ENCODE results near the gene CFAP46. TPM values are rescaled to one million over a fixed set of nuclear protein-coding genes. Genes with fewer than 3 reads are reported as not detected.
"Not testable (repeated sequence)": the region's sequence is repeated elsewhere in the genome, so short reads cannot be mapped to it uniquely, and the experiment has no call there.

Gene CFAP46
- total and polyA plus RNA-seq, 4 donors: 0.33 to 0.59 (median 0.42) TPM

- WGBS: 93% methylated on average over 36 of the region's 36 CpGs
- Histone ChIP-seq H3K9me3 (ENCODE audit: control insufficient read depth in 4 of 4, low read length in 3 of 4) (no peaks in the 10 kb centered on the region), H3K4me1 (ENCODE audit: control insufficient read depth in 4 of 4, insufficient read depth in 4 of 4, low read length in 3 of 4) (no peaks in the 10 kb centered on the region), H3K9ac (ENCODE audit: low read depth in 1 of 2, low read length in 2 of 2) (no peak overlapping the region), H3K36me3 (ENCODE audit: control insufficient read depth in 4 of 4, insufficient read depth in 3 of 4, low read depth in 1 of 4, low read length in 3 of 4) (no peaks in the 10 kb centered on the region), H3K4me3 (ENCODE audit: low read depth in 1 of 3, low read length in 3 of 3) (no peak overlapping the region), H3K27ac (ENCODE audit: low read depth in 1 of 2, low read length in 2 of 2) (no peak overlapping the region), H3K27me3 (ENCODE audit: control insufficient read depth in 4 of 4, insufficient read depth in 4 of 4, low read length in 3 of 4) (no peaks in the 10 kb centered on the region)
- no peak for TF ChIP-seq FOXA2 (IDR thresholded peaks at IDR 0.05)
- TF ChIP-seq, protein P1, sequence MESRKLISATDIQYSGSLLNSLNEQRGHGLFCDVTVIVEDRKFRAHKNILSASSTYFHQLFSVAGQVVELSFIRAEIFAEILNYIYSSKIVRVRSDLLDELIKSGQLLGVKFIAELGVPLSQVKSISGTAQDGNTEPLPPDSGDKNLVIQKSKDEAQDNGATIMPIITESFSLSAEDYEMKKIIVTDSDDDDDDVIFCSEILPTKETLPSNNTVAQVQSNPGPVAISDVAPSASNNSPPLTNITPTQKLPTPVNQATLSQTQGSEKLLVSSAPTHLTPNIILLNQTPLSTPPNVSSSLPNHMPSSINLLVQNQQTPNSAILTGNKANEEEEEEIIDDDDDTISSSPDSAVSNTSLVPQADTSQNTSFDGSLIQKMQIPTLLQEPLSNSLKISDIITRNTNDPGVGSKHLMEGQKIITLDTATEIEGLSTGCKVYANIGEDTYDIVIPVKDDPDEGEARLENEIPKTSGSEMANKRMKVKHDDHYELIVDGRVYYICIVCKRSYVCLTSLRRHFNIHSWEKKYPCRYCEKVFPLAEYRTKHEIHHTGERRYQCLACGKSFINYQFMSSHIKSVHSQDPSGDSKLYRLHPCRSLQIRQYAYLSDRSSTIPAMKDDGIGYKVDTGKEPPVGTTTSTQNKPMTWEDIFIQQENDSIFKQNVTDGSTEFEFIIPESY (IDR thresholded peaks at IDR 0.05): no peak
- TF ChIP-seq NR2F2 (IDR thresholded peaks at IDR 0.05): no peak
- TF ChIP-seq HNF4G (IDR thresholded peaks at IDR 0.05): no peak
- no peak for TF ChIP-seq JUND (IDR thresholded peaks at IDR 0.05)
- TF ChIP-seq, protein P2, sequence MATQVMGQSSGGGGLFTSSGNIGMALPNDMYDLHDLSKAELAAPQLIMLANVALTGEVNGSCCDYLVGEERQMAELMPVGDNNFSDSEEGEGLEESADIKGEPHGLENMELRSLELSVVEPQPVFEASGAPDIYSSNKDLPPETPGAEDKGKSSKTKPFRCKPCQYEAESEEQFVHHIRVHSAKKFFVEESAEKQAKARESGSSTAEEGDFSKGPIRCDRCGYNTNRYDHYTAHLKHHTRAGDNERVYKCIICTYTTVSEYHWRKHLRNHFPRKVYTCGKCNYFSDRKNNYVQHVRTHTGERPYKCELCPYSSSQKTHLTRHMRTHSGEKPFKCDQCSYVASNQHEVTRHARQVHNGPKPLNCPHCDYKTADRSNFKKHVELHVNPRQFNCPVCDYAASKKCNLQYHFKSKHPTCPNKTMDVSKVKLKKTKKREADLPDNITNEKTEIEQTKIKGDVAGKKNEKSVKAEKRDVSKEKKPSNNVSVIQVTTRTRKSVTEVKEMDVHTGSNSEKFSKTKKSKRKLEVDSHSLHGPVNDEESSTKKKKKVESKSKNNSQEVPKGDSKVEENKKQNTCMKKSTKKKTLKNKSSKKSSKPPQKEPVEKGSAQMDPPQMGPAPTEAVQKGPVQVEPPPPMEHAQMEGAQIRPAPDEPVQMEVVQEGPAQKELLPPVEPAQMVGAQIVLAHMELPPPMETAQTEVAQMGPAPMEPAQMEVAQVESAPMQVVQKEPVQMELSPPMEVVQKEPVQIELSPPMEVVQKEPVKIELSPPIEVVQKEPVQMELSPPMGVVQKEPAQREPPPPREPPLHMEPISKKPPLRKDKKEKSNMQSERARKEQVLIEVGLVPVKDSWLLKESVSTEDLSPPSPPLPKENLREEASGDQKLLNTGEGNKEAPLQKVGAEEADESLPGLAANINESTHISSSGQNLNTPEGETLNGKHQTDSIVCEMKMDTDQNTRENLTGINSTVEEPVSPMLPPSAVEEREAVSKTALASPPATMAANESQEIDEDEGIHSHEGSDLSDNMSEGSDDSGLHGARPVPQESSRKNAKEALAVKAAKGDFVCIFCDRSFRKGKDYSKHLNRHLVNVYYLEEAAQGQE (IDR thresholded peaks at IDR 0.05): no peak
- TF ChIP-seq, protein P3, sequence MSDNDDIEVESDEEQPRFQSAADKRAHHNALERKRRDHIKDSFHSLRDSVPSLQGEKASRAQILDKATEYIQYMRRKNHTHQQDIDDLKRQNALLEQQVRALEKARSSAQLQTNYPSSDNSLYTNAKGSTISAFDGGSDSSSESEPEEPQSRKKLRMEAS (IDR thresholded peaks at IDR 0.05): no peak
- TF ChIP-seq RAD21 (IDR thresholded peaks at IDR 0.05): no peak
- TF ChIP-seq RXRA (IDR thresholded peaks at IDR 0.05): no peak
- no peak for TF ChIP-seq TAF1 (conservative IDR thresholded peaks at IDR 0.05)
- TF ChIP-seq FOXA1 (IDR thresholded peaks at IDR 0.05): no peak
- no peak for TF ChIP-seq HNF4A (conservative IDR thresholded peaks at IDR 0.05)
- no peak for TF ChIP-seq GABPA (IDR thresholded peaks at IDR 0.05 in 1 of 2, conservative IDR thresholded peaks at IDR 0.05 in 1 of 2)
- TF ChIP-seq YY1 (IDR thresholded peaks at IDR 0.05): no peak
- no peak for DNase-seq (ENCODE audit: low spot score)
These were observed 115.6 kb downstream of the CFAP46 start for GRCh38 chr10:132826524-132827422.

DNA sequence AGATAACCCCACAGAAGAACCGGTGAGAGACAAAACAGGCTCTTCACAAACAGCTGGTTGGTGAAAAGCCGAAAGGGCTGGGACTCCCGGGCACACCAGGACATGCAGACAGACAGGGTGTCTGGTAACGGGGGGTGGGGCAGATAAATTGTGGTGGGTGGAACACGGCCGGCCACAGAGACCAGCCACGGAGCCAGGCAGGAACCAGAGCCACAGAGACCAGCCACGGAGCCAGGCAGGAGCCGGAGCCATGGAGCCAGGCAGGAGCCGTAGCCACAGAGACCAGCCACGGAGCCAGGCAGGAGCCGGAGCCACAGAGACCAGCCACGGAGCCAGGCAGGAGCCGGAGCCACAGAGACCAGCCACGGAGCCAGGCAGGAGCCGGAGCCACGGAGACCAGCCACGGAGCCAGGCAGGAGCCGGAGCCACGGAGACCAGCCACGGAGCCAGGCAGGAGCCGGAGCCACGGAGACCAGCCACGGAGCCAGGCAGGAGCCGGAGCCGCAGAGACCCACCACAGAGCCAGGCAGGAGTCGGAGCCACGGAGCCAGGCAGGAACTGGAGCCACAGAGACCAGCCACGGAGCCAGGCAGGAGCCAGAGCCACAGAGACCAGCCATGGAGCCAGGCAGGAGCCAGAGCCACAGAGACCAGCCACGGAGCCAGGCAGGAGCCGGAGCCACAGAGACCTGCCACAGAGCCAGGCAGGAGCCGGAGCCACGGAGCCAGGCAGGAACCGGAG is 116.4 kb downstream of the CFAP46 start:
- H3K27ac ChIP-seq (ENCODE audit: low read depth in 1 of 2, low read length in 2 of 2); H3K27me3 ChIP-seq (ENCODE audit: control insufficient read depth in 4 of 4, insufficient read depth in 4 of 4, low read length in 3 of 4); H3K36me3 ChIP-seq (ENCODE audit: control insufficient read depth in 4 of 4, insufficient read depth in 3 of 4, low read depth in 1 of 4, low read length in 3 of 4); H3K4me3 ChIP-seq (ENCODE audit: low read depth in 1 of 3, low read length in 3 of 3); H3K9ac ChIP-seq (ENCODE audit: low read depth in 1 of 2, low read length in 2 of 2); H3K9me3 ChIP-seq (ENCODE audit: control insufficient read depth in 4 of 4, low read length in 3 of 4); DNase-seq (ENCODE audit: low spot score); H3K4me1 ChIP-seq (ENCODE audit: control insufficient read depth in 4 of 4, insufficient read depth in 4 of 4, low read length in 3 of 4): not testable (repeated sequence)
- 89% methylated on average over 34 of the region's 34 CpGs for WGBS

Measured in liver (tissue), 9 donors.